LNCAP (cell line): ENCODE measurements around the gene CTSV.

ENCODE experiments used
- CTCF ChIP-seq: fragments of 450-650 bp; IDR thresholded peaks from 2 replicates; pipeline ENCODE4 v1.5.1; 2017; ENCODE audit warnings: mild to moderate bottlenecking

The CTSV gene

GRCh38 chr9:97045300-97045699 lies 6.4 kb upstream of the CTSV start:
- TF ChIP-seq CTCF: no peak

- TF ChIP-seq CTCF: no peak
Observed at GRCh38 chr9:97041898-97042297, 3.0 kb upstream of the CTSV start.

GRCh38 chr9:97039514-97039860 lies 545 bp upstream of the CTSV start:
- TF ChIP-seq CTCF: no peak
